IPS-18a (cell line): ENCODE measurements around the gene HDAC10.

Source experiments
- H3K27ac ChIP-seq: one replicate; pipeline ENCODE4 v1.5.1; 2013; ENCODE audit warnings: low read length
- H3K27me3 ChIP-seq: one replicate; pipeline ENCODE4 v1.6.1; 2013; ENCODE audit warnings: mild to moderate bottlenecking, low read length; ENCODE audit not compliant: control insufficient read depth, insufficient read depth
- H3K36me3 ChIP-seq: one replicate; pipeline ENCODE4 v1.6.1; 2013; ENCODE audit warnings: low read depth, low read length; ENCODE audit not compliant: control insufficient read depth
- H3K4me1 ChIP-seq: one replicate; pipeline ENCODE4 v1.6.1; 2013; ENCODE audit warnings: low read depth, low read length; ENCODE audit not compliant: control insufficient read depth
- H3K4me3 ChIP-seq: one replicate; pipeline ENCODE4 v1.5.1; 2013; ENCODE audit warnings: low read length
- H3K9ac ChIP-seq: one replicate; pipeline ENCODE4 v1.6.1; 2013; ENCODE audit warnings: mild to moderate bottlenecking, low read length, moderate library complexity
- H3K9me3 ChIP-seq: one replicate; pipeline ENCODE4 v1.6.1; 2013; ENCODE audit warnings: low read depth, low read length; ENCODE audit not compliant: control insufficient read depth

HDAC10 gene

DNA sequence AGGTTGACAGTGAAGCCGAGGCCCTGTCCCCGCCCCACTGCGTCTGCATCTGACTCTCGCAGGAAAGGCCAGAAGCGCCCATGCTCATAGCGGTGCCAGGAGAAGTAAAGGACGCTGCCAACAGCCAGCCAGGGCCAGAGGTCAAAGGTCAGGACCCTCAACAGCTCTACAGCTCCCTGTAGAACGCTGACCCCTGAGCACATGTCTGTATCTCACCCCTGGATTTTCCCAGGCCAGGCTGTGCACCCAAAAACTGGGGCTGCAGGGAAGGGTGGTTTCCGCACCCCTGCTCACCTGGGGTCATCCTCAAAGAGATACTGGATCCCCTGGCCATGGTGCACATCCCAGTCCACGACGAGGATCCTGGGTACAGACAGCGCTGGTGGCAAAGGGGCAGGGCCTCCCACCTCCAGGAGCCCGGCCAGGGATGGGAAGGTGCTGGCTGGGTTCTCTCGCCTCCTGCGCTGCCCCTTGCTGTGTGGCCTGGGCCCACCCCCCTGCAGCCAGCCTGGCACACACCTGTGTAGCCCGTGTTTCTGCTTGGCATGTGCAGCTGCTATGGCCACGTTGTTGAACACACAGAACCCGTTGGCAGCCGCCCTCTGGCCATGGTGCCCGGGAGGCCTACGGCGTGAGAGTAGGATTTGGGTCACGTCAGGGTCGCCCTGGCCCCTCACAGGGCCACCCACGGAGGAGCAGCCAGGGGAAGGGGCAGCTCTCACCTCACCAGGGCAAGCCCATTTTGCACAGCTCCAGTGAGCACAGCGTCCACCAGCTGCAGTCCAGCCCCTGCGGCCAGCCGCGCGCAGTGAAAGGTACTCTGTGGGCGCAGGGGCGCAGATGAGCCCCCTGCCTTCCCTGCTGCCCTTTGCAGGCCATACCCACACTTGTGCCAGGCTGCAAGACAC, 1.5 kb downstream of the HDAC10 start:
- no peaks in the 10 kb centered on the region for H3K9me3 ChIP-seq
- no peak overlapping the region for H3K27ac ChIP-seq
- H3K9ac ChIP-seq: no peak overlapping the region
- peaks cover 5% of the 10 kb centered on the region for H3K36me3 ChIP-seq
- peaks cover 4% of the 10 kb centered on the region for H3K4me1 ChIP-seq
- H3K27me3 ChIP-seq: no peaks in the 10 kb centered on the region
- no peak overlapping the region for H3K4me3 ChIP-seq

DNA sequence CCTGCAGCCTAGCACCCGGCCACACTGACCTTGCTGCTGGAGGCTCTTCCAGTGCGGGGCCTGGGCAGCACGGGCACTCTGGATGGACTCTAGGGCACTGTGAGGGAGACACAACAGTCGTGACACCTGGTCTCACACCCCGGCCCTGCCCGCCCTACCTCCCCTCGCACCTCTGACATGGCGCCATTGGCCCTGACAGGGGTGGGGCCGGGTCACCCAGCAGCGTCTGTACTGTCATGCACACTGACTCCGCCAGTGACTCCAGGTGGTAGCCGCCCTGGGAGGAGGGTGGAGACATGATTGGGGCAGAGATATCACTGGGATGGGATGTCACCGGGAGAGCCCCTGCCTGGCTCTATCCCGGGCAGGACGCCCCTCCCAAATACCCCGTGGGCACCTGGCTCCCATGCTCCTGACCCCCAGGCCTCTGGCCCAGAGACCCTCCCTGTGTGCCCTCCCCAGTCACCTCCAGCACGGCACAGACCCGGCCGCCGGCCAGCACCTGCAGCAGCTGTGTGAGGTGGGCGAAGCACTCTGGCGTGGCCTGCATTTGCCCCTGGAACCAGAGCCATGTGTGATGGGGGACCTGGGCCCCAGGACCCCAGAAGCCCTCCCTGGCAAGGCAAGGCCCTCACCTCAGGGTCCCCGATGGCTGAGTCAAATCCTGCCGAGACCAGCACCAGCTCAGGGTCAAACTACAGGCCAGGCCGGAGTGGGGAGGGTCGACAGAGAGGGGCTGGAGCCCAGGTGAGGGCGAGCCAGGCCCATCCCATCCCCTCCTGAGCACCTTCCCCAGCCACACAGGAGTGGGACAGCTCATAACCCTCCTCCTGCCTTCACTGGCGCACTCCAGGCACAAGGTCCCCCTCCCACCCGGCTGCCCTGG, 2.6 kb downstream of the HDAC10 start:
- H3K27ac ChIP-seq: peak overlapping the region; percentile 51
- H3K4me1 ChIP-seq: peaks cover 6% of the 10 kb centered on the region
- H3K9ac ChIP-seq: no peak overlapping the region
- H3K36me3 ChIP-seq: peaks cover 5% of the 10 kb centered on the region
- no peaks in the 10 kb centered on the region for H3K27me3 ChIP-seq
- no peaks in the 10 kb centered on the region for H3K9me3 ChIP-seq
- no peak overlapping the region for H3K4me3 ChIP-seq

DNA sequence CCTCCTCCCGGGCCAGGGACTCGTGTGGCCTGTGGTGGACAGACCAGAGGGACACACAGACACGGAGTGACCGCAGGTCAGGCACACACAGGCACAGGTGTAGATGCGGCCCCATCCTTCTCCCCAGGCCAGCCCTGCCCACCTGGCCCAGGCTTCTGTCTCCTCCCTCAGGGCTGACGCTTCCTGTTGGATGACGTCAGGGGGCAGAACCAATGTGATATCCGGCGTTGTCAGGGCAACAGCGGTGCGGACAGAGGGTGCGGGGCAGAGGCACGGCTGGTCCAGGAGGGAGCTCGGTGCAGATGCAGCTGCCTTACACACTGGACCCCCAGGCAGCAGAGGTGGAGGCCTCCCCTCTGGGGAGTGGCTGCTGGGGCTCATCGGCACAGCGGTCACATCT, 3.3 kb downstream of the HDAC10 start:
- H3K9ac ChIP-seq: no peak overlapping the region

DNA sequence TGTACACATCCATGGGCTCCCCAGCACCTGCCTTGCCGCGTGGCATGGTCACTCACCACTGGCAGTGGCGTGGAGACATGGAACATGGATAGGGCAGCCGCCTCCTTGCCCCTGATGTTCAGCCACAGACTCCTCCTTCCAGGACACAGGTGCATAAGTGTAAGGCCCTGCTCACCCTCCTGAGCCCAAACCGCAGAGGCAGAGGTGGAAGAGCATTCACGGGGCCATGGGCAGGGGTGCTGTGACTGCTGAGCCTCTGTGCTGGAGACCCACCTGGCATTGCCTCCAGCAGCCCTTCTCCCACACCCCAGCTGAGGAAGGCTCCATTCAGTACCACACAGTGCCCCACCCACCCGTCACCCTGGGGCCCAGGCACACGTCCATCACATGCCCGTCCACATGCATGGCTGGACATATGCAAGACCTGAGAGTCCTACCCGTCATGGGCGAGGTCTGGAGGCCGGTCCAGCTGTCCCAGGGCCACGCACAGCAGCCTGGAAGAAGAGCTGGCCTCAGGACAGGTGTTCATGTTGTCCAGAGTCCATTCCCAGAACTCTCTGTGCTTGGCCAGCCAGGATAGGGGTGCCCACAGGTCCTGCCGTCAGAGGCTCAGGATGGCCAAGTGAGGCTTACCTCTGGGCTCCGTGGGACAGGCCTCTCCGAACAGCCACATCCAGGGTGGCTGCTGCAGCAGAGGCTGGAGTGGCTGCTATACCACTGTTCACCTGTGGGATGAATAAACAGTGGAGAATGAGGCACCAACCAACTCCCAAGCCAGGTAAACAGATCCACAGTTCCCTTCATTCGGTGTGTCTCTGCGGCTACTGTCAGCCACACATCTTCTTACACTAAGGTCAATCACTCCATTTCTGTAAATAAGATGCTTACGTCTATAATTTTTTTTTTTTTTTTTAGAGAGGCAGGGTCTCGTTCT, 4.6 kb downstream of the HDAC10 start:
- Histone ChIP-seq H3K4me3 (no peak overlapping the region), H3K4me1 (peaks cover 6% of the 10 kb centered on the region), H3K27ac (no peak overlapping the region), H3K27me3 (no peaks in the 10 kb centered on the region), H3K9me3 (no peaks in the 10 kb centered on the region), H3K9ac (no peak overlapping the region), H3K36me3 (peaks cover 5% of the 10 kb centered on the region)

More for the DNA sequence above, 3.3 kb downstream of the HDAC10 start:
- H3K4me1 ChIP-seq: peaks cover 6% of the 10 kb centered on the region
- no peaks in the 10 kb centered on the region for H3K27me3 ChIP-seq
- H3K27ac ChIP-seq: peak overlapping the region; percentile 51
- no peaks in the 10 kb centered on the region for H3K9me3 ChIP-seq
- peaks cover 5% of the 10 kb centered on the region for H3K36me3 ChIP-seq
- no peak overlapping the region for H3K4me3 ChIP-seq

DNA sequence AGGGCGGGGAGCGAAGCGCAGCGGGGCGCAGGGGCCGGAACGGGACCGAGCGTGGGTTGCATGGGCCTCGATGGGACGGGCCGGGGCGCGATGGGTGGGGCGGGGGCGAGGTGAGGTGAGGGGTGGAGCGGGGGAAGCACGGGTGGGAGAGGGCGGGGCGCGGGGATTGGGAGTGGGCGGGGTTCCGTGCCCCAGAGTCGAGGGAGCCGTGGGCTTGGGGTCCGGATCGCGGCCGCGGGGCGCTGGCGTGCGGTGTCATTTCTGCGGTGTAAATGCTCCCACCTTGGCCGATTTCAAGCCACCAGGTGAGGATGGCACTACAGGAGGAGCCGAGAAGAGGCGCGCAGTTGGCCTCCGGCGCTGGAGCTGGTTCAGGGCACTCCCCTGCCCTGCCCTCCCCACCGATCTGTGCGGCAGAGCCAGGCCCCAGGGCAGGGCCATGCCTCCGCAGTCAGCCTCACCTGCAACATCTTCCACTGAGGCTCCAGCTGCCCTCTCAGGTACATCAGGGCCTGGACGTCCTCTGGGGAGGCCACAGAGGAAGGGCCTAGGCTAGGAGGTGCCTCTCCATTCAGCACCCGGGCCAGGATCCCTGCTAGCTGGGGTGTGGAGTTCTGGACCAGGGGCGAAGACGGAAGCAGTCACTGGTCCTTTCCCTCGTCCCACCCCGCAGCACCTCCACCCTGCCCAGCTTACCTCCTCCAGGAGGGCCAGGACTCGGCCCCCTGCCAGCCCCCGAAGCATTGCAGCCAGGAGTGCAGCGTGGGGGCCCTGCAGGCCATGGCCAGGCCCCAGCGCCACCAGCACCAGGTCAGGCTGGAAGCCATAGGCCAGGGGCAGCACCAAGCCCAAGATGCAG, 5.6 kb downstream of the HDAC10 start:
- no peaks in the 10 kb centered on the region for H3K9me3 ChIP-seq
- no peaks in the 10 kb centered on the region for H3K27me3 ChIP-seq
- peak overlapping the region; percentile 97 for H3K4me3 ChIP-seq
- no peak overlapping the region for H3K27ac ChIP-seq
- H3K36me3 ChIP-seq: peaks cover 5% of the 10 kb centered on the region
- peaks cover 6% of the 10 kb centered on the region for H3K4me1 ChIP-seq
- H3K9ac ChIP-seq: peak overlapping the region; percentile 2

DNA sequence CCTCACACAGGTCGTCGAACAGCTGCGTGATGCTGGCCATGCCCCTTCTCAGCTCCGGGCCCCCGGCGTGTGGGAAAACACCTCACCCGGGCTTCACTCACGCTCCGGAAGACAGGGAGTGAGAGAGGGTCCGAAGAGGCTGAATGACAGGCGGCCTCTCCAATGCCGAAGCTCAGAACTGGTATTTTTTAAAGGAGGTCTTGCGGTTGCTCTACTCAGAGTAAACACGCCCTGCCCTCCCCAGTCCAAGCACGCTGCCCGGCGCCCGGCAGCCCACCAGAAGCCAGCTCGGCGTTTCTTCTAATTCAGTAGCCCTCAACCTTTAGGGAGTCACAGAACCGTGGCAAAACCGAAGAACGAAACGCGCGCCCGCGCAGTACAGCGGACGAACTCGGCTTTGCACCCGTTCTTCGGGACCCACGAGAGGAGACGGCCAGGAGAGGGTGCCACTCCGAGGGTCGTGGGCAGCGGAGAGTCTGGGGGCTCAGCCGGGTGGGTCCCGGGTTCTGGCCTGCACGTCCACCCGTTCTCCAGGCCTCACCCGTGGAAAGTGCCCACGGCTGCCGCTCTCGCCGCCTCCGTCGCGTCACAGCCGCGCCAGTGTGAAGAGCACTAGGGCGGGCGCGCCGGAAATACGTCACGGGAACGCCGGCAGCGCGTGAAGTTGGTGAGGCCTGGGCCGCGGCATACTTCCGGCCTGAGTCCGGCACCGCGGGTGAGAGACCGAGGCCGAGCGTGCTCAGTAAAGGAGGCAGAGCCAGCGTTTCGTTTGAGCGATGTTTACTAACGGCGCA, 6.4 kb downstream of the HDAC10 start, which contains the start of gene TUBGCP6:
Gene TUBGCP6 (minus strand): TSS at position 604 of the 794 bp plus-strand sequence. CDS start 564 bp downstream, at position 40.
- Histone ChIP-seq H3K9ac (peak within 1 kb of the TSS; percentile 85), H3K27ac (no peak within 1 kb of the TSS), H3K36me3 (peaks cover 5% of the 10 kb centered on the region), H3K27me3 (no peaks in the 10 kb centered on the region), H3K4me1 (peaks cover 6% of the 10 kb centered on the region), H3K9me3 (no peaks in the 10 kb centered on the region), H3K4me3 (peak within 1 kb of the TSS; percentile 97)

DNA sequence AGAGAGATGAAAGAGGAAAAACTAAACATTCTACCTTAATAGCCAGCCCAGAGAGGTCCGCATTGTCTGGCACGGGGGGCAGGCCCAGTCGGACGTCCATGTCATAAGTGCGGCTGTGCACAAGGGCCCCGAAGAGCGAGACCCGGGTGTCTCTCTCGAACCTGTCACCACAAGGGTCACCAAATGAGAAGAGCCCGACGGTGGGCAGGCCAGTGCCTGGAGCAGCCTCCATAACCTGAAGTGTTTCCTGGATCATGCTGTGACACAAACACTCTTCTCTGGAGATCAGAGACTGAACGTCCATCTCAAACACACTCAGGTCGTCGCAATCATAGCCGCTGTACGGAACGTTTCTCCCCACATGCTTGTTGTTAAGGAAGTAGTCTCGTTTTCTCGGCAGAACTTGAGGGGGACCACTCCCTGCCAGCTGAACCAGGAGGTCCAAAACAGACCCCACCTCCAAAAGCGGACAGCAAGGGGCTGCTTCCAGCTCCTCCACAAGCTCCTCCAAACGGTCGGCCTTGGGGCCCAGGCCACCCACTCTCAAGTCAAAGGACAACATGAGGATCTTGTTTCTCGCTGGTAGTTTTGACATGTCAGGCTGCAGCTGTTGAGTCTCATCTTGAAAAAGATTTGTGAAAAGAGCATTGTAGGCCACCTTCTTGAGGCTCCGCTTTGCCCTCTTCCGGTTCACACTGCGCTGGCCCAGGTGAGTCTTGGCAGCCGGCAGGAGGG, 7.2 kb downstream of the HDAC10 start:
- H3K27ac ChIP-seq: no peak overlapping the region
- H3K4me3 ChIP-seq: peak overlapping the region; percentile 97
- peak overlapping the region; percentile 85 for H3K9ac ChIP-seq
- peaks cover 5% of the 10 kb centered on the region for H3K36me3 ChIP-seq
- H3K27me3 ChIP-seq: no peaks in the 10 kb centered on the region
- peaks cover 6% of the 10 kb centered on the region for H3K4me1 ChIP-seq
- H3K9me3 ChIP-seq: no peaks in the 10 kb centered on the region

DNA sequence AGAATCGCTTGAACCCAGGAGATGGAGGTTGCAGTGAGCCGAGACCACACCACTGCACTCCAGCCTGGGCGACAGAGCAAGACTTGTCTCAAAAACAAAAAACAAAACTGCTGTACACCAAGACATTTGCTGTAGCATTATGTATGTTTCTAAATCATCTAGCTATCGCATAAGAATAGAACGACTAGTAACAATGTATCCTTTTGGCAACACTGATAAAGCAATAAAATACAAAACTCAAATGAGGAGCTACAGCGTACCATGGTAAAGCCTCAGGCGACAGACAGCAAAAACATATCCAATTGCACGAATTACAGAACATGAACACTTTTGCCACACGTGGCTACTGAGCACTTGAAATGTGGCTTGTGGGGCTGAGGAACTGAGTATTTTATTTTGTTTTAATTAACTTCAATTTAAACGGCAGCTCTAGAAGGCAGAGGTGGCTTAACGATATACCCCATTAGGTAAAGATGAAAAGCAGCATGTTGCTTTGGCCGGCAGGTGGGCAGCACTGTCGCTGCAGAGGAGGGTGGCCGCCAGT, 8.6 kb downstream of the HDAC10 start:
- Histone ChIP-seq H3K27ac (no peak overlapping the region), H3K4me1 (peaks cover 2% of the 10 kb centered on the region), H3K36me3 (peaks cover 5% of the 10 kb centered on the region), H3K4me3 (no peak overlapping the region), H3K9me3 (no peaks in the 10 kb centered on the region), H3K27me3 (no peaks in the 10 kb centered on the region), H3K9ac (no peak overlapping the region)

DNA sequence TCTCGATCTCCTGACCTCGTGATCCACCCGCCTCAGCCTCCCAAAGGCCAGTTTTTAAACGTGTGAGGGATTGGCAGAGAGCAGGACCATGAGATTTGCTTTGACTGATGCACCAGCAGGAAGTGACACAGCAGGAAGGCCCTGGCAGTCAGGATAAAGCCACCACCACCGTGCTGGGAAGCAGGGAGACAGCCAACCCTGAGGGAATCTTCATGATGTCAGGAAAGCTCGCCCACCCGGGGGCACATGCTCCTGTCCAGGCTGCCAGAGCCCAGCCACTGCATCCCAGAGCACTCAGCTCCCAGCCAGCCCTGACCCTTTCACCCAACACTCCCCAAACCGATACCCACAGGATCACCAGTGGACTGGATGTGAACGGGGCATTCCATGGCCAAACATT, 12.3 kb downstream of the HDAC10 start:
- Histone ChIP-seq H3K27me3 (no peaks in the 10 kb centered on the region), H3K9me3 (no peaks in the 10 kb centered on the region), H3K27ac (no peak overlapping the region), H3K36me3 (no peaks in the 10 kb centered on the region), H3K4me3 (no peak overlapping the region), H3K9ac (no peak overlapping the region), H3K4me1 (peaks cover 2% of the 10 kb centered on the region)
